Endothelial cell of umbilical vein (primary cell): Measurements from ENCODE around the gene TM9SF3.

Source experiments
- CTCF ChIP-seq, 2 donors: IDR thresholded peaks; 1 replicate in 1 of 2; 2 replicates in 1 of 2; pipeline ENCODE4 v1.5.1; 2011; ENCODE audit warnings: low read length in 2 of 2, mild to moderate bottlenecking in 2 of 2, moderate library complexity in 2 of 2, control low read depth in 1 of 2, inconsistent platforms in 1 of 2, low read depth in 1 of 2; ENCODE audit not compliant: insufficient read depth in 1 of 2; ENCODE audit errors: extremely low read depth in 1 of 2
- EZH2 ChIP-seq: IDR thresholded peaks from 2 replicates; pipeline ENCODE4 v1.6.1; 2012; ENCODE audit warnings: borderline replicate concordance, low read depth, mild to moderate bottlenecking, moderate library complexity, low read length, inconsistent platforms; ENCODE audit not compliant: severe bottlenecking
- FOS ChIP-seq: IDR thresholded peaks from 2 replicates; pipeline ENCODE4 v1.6.1; 2011; ENCODE audit warnings: mild to moderate bottlenecking, low read length, moderate library complexity, borderline replicate concordance; ENCODE audit not compliant: insufficient read depth
- JUN ChIP-seq: IDR thresholded peaks from 2 replicates; pipeline ENCODE4 v1.6.1; 2011; ENCODE audit warnings: borderline replicate concordance, low read depth; ENCODE audit not compliant: insufficient read length, insufficient read depth
- POLR2A ChIP-seq: IDR thresholded peaks from 2 replicates; pipeline ENCODE4 v1.6.1; 2012; ENCODE audit warnings: low read depth, mild to moderate bottlenecking, control low read depth, low read length
- POLR2AphosphoS5 ChIP-seq: IDR thresholded peaks from 2 replicates; pipeline ENCODE4 v1.6.1; 2012; ENCODE audit warnings: low read depth, mild to moderate bottlenecking, control low read depth, low read length, moderate library complexity; ENCODE audit not compliant: insufficient read depth
- TF ChIP-seq, protein P1 (sequence below): IDR thresholded peaks from 2 replicates; pipeline ENCODE4 v1.6.1; 2011; ENCODE audit not compliant: insufficient read depth, insufficient read length

DNA sequence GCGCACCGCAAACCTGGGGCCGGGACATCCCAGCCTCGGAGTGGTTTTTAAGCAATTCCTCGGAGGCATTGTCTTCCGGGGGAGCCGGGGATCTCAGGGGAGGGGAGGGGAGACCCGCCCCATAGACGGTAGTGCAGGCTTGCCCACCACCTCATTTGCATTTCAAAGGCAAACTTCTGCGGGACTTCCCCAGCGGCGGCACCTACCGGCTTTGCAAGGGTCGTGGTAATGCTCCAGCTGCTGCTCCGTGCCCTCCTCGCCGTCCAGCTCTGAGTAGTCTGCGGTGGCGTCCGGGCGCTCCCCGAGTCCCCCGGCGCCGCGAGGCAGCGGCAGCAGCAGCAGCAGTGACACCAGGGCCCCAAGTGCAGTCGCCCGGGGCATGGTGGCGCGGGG lies 73.5 kb downstream of the TM9SF3 start:
- TF ChIP-seq, protein P1, sequence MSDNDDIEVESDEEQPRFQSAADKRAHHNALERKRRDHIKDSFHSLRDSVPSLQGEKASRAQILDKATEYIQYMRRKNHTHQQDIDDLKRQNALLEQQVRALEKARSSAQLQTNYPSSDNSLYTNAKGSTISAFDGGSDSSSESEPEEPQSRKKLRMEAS: no peak
- TF ChIP-seq FOS: no peak
- no peak for TF ChIP-seq JUN
- no peak for TF ChIP-seq POLR2A
- no peak for TF ChIP-seq CTCF (IDR thresholded peaks at IDR 0.05; ENCODE audit: extremely low read depth in 1 of 2, insufficient read depth in 1 of 2, low read depth in 1 of 2, low read length in 2 of 2)
- no peak for TF ChIP-seq POLR2AphosphoS5
- TF ChIP-seq EZH2: peak; percentile 38
